ENCODE measurements around the gene ZFYVE21.

GRCh38 chr14:103772078-103772712 lies 56.6 kb downstream of the ZFYVE21 start:
- TF ChIP-seq CTCF (conservative IDR thresholded peaks at IDR 0.05; ENCODE audit: low read depth, low read length) (no peak), EZH2phosphoT487 (IDR thresholded peaks at IDR 0.05; ENCODE audit: borderline replicate concordance, low read length) (no peak), EZH2 (IDR thresholded peaks at IDR 0.05; ENCODE audit: low read length, unreplicated experiment) (no peak)

Measured in PC-3 (cell line).